ENCODE measurements around the gene PCNX3.

The PCNX3 gene

GRCh38 chr11:65627202-65627601 lies 11.6 kb downstream of the PCNX3 start:
- ChIA-PET POLR2A (ENCODE audit: low non-redundant PET) (no interaction called here), CTCF (no interaction called here)
- DNase-seq (ENCODE audit: low spot score): no peak
- peak overlapping the region; percentile 16 for H3K27ac ChIP-seq
- no peak for TF ChIP-seq CTCF (conservative IDR thresholded peaks at IDR 0.05; ENCODE audit: low read depth)

- DNase-seq (ENCODE audit: low spot score): no peak
- ChIA-PET POLR2A (ENCODE audit: low non-redundant PET) (no interaction called here), CTCF (interaction anchor here (1.7 kb wide), 1 partner anchor 9 kb away, joined by 9 read pairs; the partner anchor contains the start of gene SIPA1)
- TF ChIP-seq CTCF (conservative IDR thresholded peaks at IDR 0.05; ENCODE audit: low read depth): no peak
- H3K27ac ChIP-seq: no peak overlapping the region
Observed at GRCh38 chr11:65629579-65629978, 14.0 kb downstream of the PCNX3 start.

- TF ChIP-seq CTCF (conservative IDR thresholded peaks at IDR 0.05; ENCODE audit: low read depth): no peak
- DNase-seq (ENCODE audit: low spot score): no peak
- no peak overlapping the region for H3K27ac ChIP-seq
- ChIA-PET CTCF (no interaction called here), POLR2A (ENCODE audit: low non-redundant PET) (no interaction called here)
Observed at GRCh38 chr11:65630215-65630614, 14.6 kb downstream of the PCNX3 start.

GRCh38 chr11:65633390-65634108 lies 18.0 kb downstream of the PCNX3 start:
- ChIA-PET CTCF (interaction anchor here (0.7 kb wide), 1 partner anchor 162 kb away, joined by 4 read pairs; no protein-coding TSS in a partner anchor), POLR2A (ENCODE audit: low non-redundant PET) (no interaction called here)
- peak overlapping the region; percentile 33 for H3K27ac ChIP-seq
- DNase-seq (ENCODE audit: low spot score): no peak
- no peak for TF ChIP-seq CTCF (conservative IDR thresholded peaks at IDR 0.05; ENCODE audit: low read depth)

- CTCF ChIA-PET: no interaction called here
- DNase-seq (ENCODE audit: low spot score): no peak
- POLR2A ChIA-PET (ENCODE audit: low non-redundant PET): no interaction called here
- TF ChIP-seq CTCF (conservative IDR thresholded peaks at IDR 0.05; ENCODE audit: low read depth): no peak
- H3K27ac ChIP-seq: peak overlapping the region; percentile 33
Observed at GRCh38 chr11:65634109-65634436, 18.5 kb downstream of the PCNX3 start.

- POLR2A ChIA-PET (ENCODE audit: low non-redundant PET): no interaction called here
- no peak for DNase-seq (ENCODE audit: low spot score)
- no peak for TF ChIP-seq CTCF (conservative IDR thresholded peaks at IDR 0.05; ENCODE audit: low read depth)
- no peak overlapping the region for H3K27ac ChIP-seq
- CTCF ChIA-PET: no interaction called here
Observed at GRCh38 chr11:65634440-65634839, 18.9 kb downstream of the PCNX3 start.

All from RWPE1 (cell line).